Naive thymus-derived CD4-positive, alpha-beta T cell (primary cell): ENCODE results near the gene NUDT11. TPM values are rescaled to one million over a fixed set of nuclear protein-coding genes. Genes with fewer than 3 reads are reported as not detected.
"Not testable (repeated sequence)": the region's sequence is repeated elsewhere in the genome, so short reads cannot be mapped to it uniquely, and the experiment has no call there.

Experiments
- ATAC-seq: fragments of 150-1000 bp; cut with Tn5 transposase; 2 replicates; pipeline ENCODE4 v1.10.0; 2021; ENCODE audit warnings: mild to moderate bottlenecking, moderate library complexity
- CTCF ChIA-PET: fragments of 350-600 bp; sonication (Branson Sonifier 250); formaldehyde crosslinking; loops from one replicate; lab custom pipeline; 2021; ENCODE audit warnings: antibody characterized with exemption; lab: Charles Lee
- POLR2A ChIA-PET: fragments of 350-600 bp; sonication (Branson Sonifier 250); formaldehyde crosslinking; loops from one replicate; lab custom pipeline; 2021; ENCODE audit warnings: antibody characterized with exemption, inconsistent platforms; lab: Charles Lee
- DNase-seq, 9 donors: peaks; one replicate each; pipeline versions ENCODE4 v3.0.0 to v3.0.0-alpha.2; 2020 to 2022; ENCODE audit warnings: mixed read lengths in 1 of 9
- H3K27ac ChIP-seq: one replicate; pipeline ENCODE4 v1.7.0; 2013; ENCODE audit warnings: mild to moderate bottlenecking, low read depth, low read length, moderate library complexity
- H3K27me3 ChIP-seq, 2 donors: one replicate each; pipeline ENCODE4 v1.7.0; 2013; ENCODE audit warnings: low read length in 2 of 2, mild to moderate bottlenecking in 2 of 2, moderate library complexity in 2 of 2; ENCODE audit not compliant: control insufficient read depth in 2 of 2, insufficient read depth in 2 of 2
- H3K36me3 ChIP-seq, 3 experiments: 1 replicate in 2 of 3; 2 replicates in 1 of 3; pipeline ENCODE4 v1.7.0; 2013; ENCODE audit warnings: low read length in 3 of 3, mild to moderate bottlenecking in 3 of 3, moderate library complexity in 1 of 3; ENCODE audit not compliant: insufficient read depth in 3 of 3, control insufficient read depth in 2 of 3
- H3K4me1 ChIP-seq, 2 donors: one replicate each; pipeline ENCODE4 v1.7.0; 2013; ENCODE audit warnings: low read length in 2 of 2, mild to moderate bottlenecking in 2 of 2, moderate library complexity in 1 of 2; ENCODE audit not compliant: control insufficient read depth in 2 of 2, insufficient read depth in 2 of 2
- H3K4me3 ChIP-seq: 2 replicates; pipeline ENCODE4 v1.7.0; 2013; ENCODE audit warnings: mild to moderate bottlenecking, low read length
- H3K9me3 ChIP-seq, 3 experiments: 1 replicate in 2 of 3; 2 replicates in 1 of 3; pipeline ENCODE4 v1.7.0; 2013; ENCODE audit warnings: low read length in 3 of 3; ENCODE audit not compliant: control insufficient read depth in 2 of 3
- H3K27ac Mint-ChIP-seq, 9 donors: one replicate each; pipeline ENCODE4 v1.8.0; 2020 to 2022; ENCODE audit warnings: mixed read lengths in 9 of 9, mild to moderate bottlenecking in 8 of 9, moderate library complexity in 5 of 9, inconsistent platforms in 2 of 9
- H3K27me3 Mint-ChIP-seq, 5 donors: one replicate each; pipeline ENCODE4 v1.8.0; 2021 to 2022; ENCODE audit warnings: mixed read lengths in 5 of 5, mild to moderate bottlenecking in 1 of 5
- H3K36me3 Mint-ChIP-seq, 5 donors: one replicate each; pipeline ENCODE4 v1.8.0; 2020 to 2022; ENCODE audit warnings: mixed read lengths in 5 of 5, mild to moderate bottlenecking in 3 of 5, inconsistent platforms in 1 of 5
- H3K4me1 Mint-ChIP-seq, 7 donors: one replicate each; pipeline ENCODE4 v1.8.0; 2020 to 2022; ENCODE audit warnings: mixed read lengths in 7 of 7, mild to moderate bottlenecking in 3 of 7, inconsistent platforms in 1 of 7
- H3K4me3 Mint-ChIP-seq, 10 donors: one replicate each; pipeline ENCODE4 v1.8.0; 2020 to 2022; ENCODE audit warnings: mild to moderate bottlenecking in 10 of 10, mixed read lengths in 10 of 10, moderate library complexity in 6 of 10, inconsistent platforms in 2 of 10
- H3K9me3 Mint-ChIP-seq, 11 donors: one replicate each; pipeline ENCODE4 v1.8.0; 2020 to 2022; ENCODE audit warnings: mixed read lengths in 11 of 11, mild to moderate bottlenecking in 4 of 11, inconsistent platforms in 1 of 11, moderate library complexity in 1 of 11
- intact Hi-C, 2 donors: fragments of 100-400 bp; cut with micrococcal nuclease; formaldehyde crosslinking; loops; one replicate each; pipeline ENCODE4 v1.15.1; 2023
- polyA plus RNA-seq, 2 donors: library from polyadenylated mRNA; unstranded; fragments of 300-500 nt; fragmentation: Illumina TruSeq; gene quantifications; one replicate each; pipeline ENCODE4 v1.2.3, GENCODE V29; 2021
- total RNA-seq, 6 experiments: library from RNA in 5 of 6; stranded (reverse) in 5 of 6; gene quantifications; 1 replicate in 5 of 6; 2 replicates in 1 of 6; pipeline ENCODE4 v1.2.3 and lab custom pipeline; 2021 to 2026

Gene NUDT11
- total and polyA plus RNA-seq, 7 experiments from 2014 or later = 0.09 to 1.2 (median 0.16) TPM; not detected in 2

- intact Hi-C loops = loop anchor here (1.0 to 5.0 kb wide), 3 partner anchors 314 to 773 kb away; no protein-coding TSS in a partner anchor
- no peaks in the 10 kb centered on the region for H3K9me3 Mint-ChIP-seq
Observed at GRCh38 chrX:51487960-51488267, 8.5 kb downstream of the NUDT11 start.

GRCh38 chrX:51484616-51485015, 11.8 kb downstream of the NUDT11 start:
- POLR2A ChIA-PET = no interaction called here
- Histone ChIP-seq H3K9me3 (no peaks in the 10 kb centered on the region), H3K4me1 (no peaks in the 10 kb centered on the region), H3K36me3 (no peaks in the 10 kb centered on the region), H3K4me3 (no peak overlapping the region), H3K27ac (no peak overlapping the region), H3K27me3 (no peaks in the 10 kb centered on the region)
- H3K27me3 Mint-ChIP-seq = no peaks in the 10 kb centered on the region
- no peak overlapping the region for H3K4me3 Mint-ChIP-seq
- H3K36me3 Mint-ChIP-seq = peaks cover 0 to 4% (median 0%) of the 10 kb centered on the region in 5 donors
- no peaks in the 10 kb centered on the region for H3K9me3 Mint-ChIP-seq
- intact Hi-C loops = loop anchor here (5.0 kb wide), 2 partner anchors 318 to 378 kb away; no protein-coding TSS in a partner anchor
- no peak overlapping the region for H3K27ac Mint-ChIP-seq
- H3K4me1 Mint-ChIP-seq = no peaks in the 10 kb centered on the region
- no peak for DNase-seq
- no peak for ATAC-seq
- CTCF ChIA-PET = interaction anchor here (0.7 kb wide), 1 partner anchor 377 kb away, joined by 3 read pairs; no protein-coding TSS in a partner anchor

More at GRCh38 chrX:51487960-51488267, 8.5 kb downstream of the NUDT11 start:
- Histone ChIP-seq H3K4me1 (no peaks in the 10 kb centered on the region), H3K9me3 (no peaks in the 10 kb centered on the region), H3K36me3 (no peaks in the 10 kb centered on the region), H3K4me3 (no peak overlapping the region), H3K27ac (no peak overlapping the region), H3K27me3 (no peaks in the 10 kb centered on the region)
- ChIA-PET POLR2A (no interaction called here), CTCF (interaction anchor here (0.9 to 1.0 kb wide), 3 partner anchors 27 to 774 kb away, joined by 3 to 4 read pairs (median 3); no protein-coding TSS in a partner anchor)
- no peak overlapping the region for H3K27ac Mint-ChIP-seq
- H3K4me3 Mint-ChIP-seq = no peak overlapping the region
- DNase-seq (no peak), ATAC-seq (no peak)
- H3K27me3 Mint-ChIP-seq = no peaks in the 10 kb centered on the region
- H3K36me3 Mint-ChIP-seq = no peaks in the 10 kb centered on the region
- H3K4me1 Mint-ChIP-seq = no peaks in the 10 kb centered on the region

GRCh38 chrX:51482411-51482810, 14.0 kb downstream of the NUDT11 start:
- POLR2A ChIA-PET, H3K4me3 Mint-ChIP-seq: not testable (repeated sequence)

GRCh38 chrX:51476930-51477329, 19.5 kb downstream of the NUDT11 start:
- DNase-seq (no peak), ATAC-seq (no peak)
- ChIA-PET POLR2A (no interaction called here), CTCF (no interaction called here)
- Mint-ChIP-seq H3K27me3 (no peaks in the 10 kb centered on the region), H3K4me1 (no peaks in the 10 kb centered on the region), H3K9me3 (peaks cover 0 to 3% (median 0%) of the 10 kb centered on the region in 11 donors), H3K4me3 (no peak overlapping the region), H3K36me3 (peaks cover 0 to 12% (median 0%) of the 10 kb centered on the region in 5 donors), H3K27ac (no peak overlapping the region)
- Histone ChIP-seq H3K4me1 (no peaks in the 10 kb centered on the region), H3K27ac (no peak overlapping the region), H3K36me3 (no peaks in the 10 kb centered on the region), H3K9me3 (no peaks in the 10 kb centered on the region), H3K4me3 (no peak overlapping the region), H3K27me3 (no peaks in the 10 kb centered on the region)
- intact Hi-C loops = no loop called here

More at GRCh38 chrX:51482411-51482810, 14.0 kb downstream of the NUDT11 start:
- H3K27me3 ChIP-seq, H3K9me3 Mint-ChIP-seq, H3K4me3 ChIP-seq, H3K4me1 ChIP-seq, DNase-seq, H3K9me3 ChIP-seq, H3K36me3 ChIP-seq, H3K27me3 Mint-ChIP-seq, H3K4me1 Mint-ChIP-seq, intact Hi-C loops, ATAC-seq, H3K27ac ChIP-seq, CTCF ChIA-PET, H3K36me3 Mint-ChIP-seq, H3K27ac Mint-ChIP-seq: not testable (repeated sequence)

GRCh38 chrX:51463322-51463721, 33.1 kb downstream of the NUDT11 start:
- H3K36me3 Mint-ChIP-seq = peaks cover 0 to 3% (median 0%) of the 10 kb centered on the region in 5 donors
- no peaks in the 10 kb centered on the region for H3K9me3 Mint-ChIP-seq
- no peaks in the 10 kb centered on the region for H3K27me3 ChIP-seq
- no peak overlapping the region for H3K27ac ChIP-seq
- H3K4me1 ChIP-seq = no peaks in the 10 kb centered on the region
- no peak for DNase-seq
- no peak for ATAC-seq
- no peak overlapping the region for H3K4me3 Mint-ChIP-seq
- ChIA-PET CTCF (no interaction called here), POLR2A (no interaction called here)
- no peaks in the 10 kb centered on the region for H3K4me1 Mint-ChIP-seq
- no peak overlapping the region for H3K4me3 ChIP-seq
- intact Hi-C loops = loop anchor here in 1 of 2 donors (5.0 kb wide), 1 partner anchor 41 kb away; no protein-coding TSS in a partner anchor
- no peak overlapping the region for H3K27ac Mint-ChIP-seq
- no peaks in the 10 kb centered on the region for H3K36me3 ChIP-seq
- H3K27me3 Mint-ChIP-seq = no peaks in the 10 kb centered on the region
- no peaks in the 10 kb centered on the region for H3K9me3 ChIP-seq

GRCh38 chrX:51461053-51462044, 35.0 kb downstream of the NUDT11 start:
- intact Hi-C loops = loop anchor here (1.0 to 5.0 kb wide), 5 partner anchors 39 to 317 kb away; no protein-coding TSS in a partner anchor
- POLR2A ChIA-PET = interaction anchor here (1.2 kb wide), 1 partner anchor 9 kb away, joined by 4 read pairs; no protein-coding TSS in a partner anchor
- Histone ChIP-seq H3K27me3 (no peaks in the 10 kb centered on the region), H3K36me3 (no peaks in the 10 kb centered on the region), H3K27ac (no peak overlapping the region), H3K9me3 (no peaks in the 10 kb centered on the region), H3K4me1 (no peaks in the 10 kb centered on the region), H3K4me3 (no peak overlapping the region)
- H3K27me3 Mint-ChIP-seq = no peaks in the 10 kb centered on the region
- H3K4me3 Mint-ChIP-seq = no peak overlapping the region
- DNase-seq (peak in 7 of 9 donors; percentile 16 to 49 (median 39)), ATAC-seq (no peak)
- CTCF ChIA-PET = interaction anchor here (0.6 to 3.5 kb wide), 8 partner anchors 9 to 317 kb away, joined by 3 to 34 read pairs (median 3); no protein-coding TSS in a partner anchor
- peaks cover 0 to 3% (median 0%) of the 10 kb centered on the region in 5 donors for H3K36me3 Mint-ChIP-seq
- H3K27ac Mint-ChIP-seq = no peak overlapping the region
- no peaks in the 10 kb centered on the region for H3K4me1 Mint-ChIP-seq
- no peaks in the 10 kb centered on the region for H3K9me3 Mint-ChIP-seq
